PFSK-1 (cell line): Measurements from ENCODE around the gene NFKB1.

Source experiments
- SIN3A ChIP-seq: IDR thresholded peaks from 2 replicates; pipeline ENCODE4 v1.6.1; 2012; ENCODE audit warnings: mild to moderate bottlenecking, low read length, moderate library complexity, borderline replicate concordance; ENCODE audit not compliant: insufficient read depth
- TF ChIP-seq, protein P1 (sequence below), 2 experiments: IDR thresholded peaks; 2 replicates each; pipeline versions ENCODE4 v1.6.1 to v1.8.0; 2011 to 2012; ENCODE audit warnings: low read depth in 2 of 2, low read length in 2 of 2, control low read depth in 1 of 2, inconsistent platforms in 1 of 2, mild to moderate bottlenecking in 1 of 2, moderate library complexity in 1 of 2; ENCODE audit not compliant: insufficient read depth in 1 of 2

DNA sequence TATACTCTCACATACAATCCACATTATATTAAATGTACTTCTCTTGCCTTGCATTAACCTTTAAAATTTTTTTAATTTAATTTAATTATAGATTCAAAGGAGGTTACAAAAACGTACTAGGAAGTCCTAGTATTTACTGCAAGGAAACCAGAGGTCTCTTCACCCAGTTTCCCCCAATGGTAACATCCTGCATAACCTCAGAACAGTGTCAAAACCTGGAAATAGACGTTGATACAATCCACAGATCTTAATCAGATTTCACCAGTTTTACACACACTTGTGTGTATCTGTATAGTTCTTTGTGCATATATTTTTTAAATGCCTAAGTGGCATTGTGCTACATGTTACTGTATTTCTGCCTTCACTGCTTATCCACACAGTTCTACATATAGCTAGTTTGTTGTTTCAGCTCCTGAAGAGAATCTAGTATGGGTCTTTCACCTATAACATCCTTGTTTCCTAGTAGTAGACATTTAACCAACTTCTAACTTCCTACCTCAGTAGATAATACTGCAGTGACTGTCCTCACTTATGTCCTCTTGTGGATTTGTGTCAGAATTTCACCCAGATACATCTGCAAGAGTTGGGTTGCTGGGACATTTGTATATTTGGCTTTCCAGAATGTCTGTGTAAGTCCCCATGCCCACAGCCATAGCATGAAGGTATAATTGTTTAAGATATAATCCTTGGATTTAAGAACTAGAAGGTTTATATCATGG, 103.2 kb downstream of the NFKB1 start:
- TF ChIP-seq, protein P1, sequence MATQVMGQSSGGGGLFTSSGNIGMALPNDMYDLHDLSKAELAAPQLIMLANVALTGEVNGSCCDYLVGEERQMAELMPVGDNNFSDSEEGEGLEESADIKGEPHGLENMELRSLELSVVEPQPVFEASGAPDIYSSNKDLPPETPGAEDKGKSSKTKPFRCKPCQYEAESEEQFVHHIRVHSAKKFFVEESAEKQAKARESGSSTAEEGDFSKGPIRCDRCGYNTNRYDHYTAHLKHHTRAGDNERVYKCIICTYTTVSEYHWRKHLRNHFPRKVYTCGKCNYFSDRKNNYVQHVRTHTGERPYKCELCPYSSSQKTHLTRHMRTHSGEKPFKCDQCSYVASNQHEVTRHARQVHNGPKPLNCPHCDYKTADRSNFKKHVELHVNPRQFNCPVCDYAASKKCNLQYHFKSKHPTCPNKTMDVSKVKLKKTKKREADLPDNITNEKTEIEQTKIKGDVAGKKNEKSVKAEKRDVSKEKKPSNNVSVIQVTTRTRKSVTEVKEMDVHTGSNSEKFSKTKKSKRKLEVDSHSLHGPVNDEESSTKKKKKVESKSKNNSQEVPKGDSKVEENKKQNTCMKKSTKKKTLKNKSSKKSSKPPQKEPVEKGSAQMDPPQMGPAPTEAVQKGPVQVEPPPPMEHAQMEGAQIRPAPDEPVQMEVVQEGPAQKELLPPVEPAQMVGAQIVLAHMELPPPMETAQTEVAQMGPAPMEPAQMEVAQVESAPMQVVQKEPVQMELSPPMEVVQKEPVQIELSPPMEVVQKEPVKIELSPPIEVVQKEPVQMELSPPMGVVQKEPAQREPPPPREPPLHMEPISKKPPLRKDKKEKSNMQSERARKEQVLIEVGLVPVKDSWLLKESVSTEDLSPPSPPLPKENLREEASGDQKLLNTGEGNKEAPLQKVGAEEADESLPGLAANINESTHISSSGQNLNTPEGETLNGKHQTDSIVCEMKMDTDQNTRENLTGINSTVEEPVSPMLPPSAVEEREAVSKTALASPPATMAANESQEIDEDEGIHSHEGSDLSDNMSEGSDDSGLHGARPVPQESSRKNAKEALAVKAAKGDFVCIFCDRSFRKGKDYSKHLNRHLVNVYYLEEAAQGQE (IDR thresholded peaks at IDR 0.05; ENCODE audit: insufficient read depth in 1 of 2, low read depth in 2 of 2, low read length in 2 of 2): no peak
- TF ChIP-seq SIN3A: no peak
